HG03571 (cell line): Measurements from ENCODE around the gene MTSS2.

ENCODE experiments used
- ATAC-seq: cut with Tn5 transposase; IDR thresholded peaks from one replicate; pipeline ENCODE4 v1.9.1; 2021; ENCODE audit not compliant: unreplicated experiment

The MTSS2 gene

GRCh38 chr16:70715055-70715858 is 29.4 kb upstream of the MTSS2 start:
- ATAC-seq: no peak

- no peak for ATAC-seq
Measured at GRCh38 chr16:70714581-70715054, 28.8 kb upstream of the MTSS2 start.

- no peak for ATAC-seq
Measured at GRCh38 chr16:70713824-70714223, 28.0 kb upstream of the MTSS2 start.

- ATAC-seq: no peak
Measured at GRCh38 chr16:70713342-70713741, 27.5 kb upstream of the MTSS2 start.

- ATAC-seq: no peak
Measured at GRCh38 chr16:70712942-70713341, 27.1 kb upstream of the MTSS2 start.

- no peak for ATAC-seq
Measured at GRCh38 chr16:70712359-70712758, 26.5 kb upstream of the MTSS2 start.

GRCh38 chr16:70711211-70712031 is 25.6 kb upstream of the MTSS2 start:
- no peak for ATAC-seq

- ATAC-seq: no peak
Measured at GRCh38 chr16:70710422-70711210, 24.8 kb upstream of the MTSS2 start.

GRCh38 chr16:70709942-70710341 is 24.1 kb upstream of the MTSS2 start:
- ATAC-seq: no peak

GRCh38 chr16:70709457-70709856 is 23.6 kb upstream of the MTSS2 start:
- ATAC-seq: no peak

GRCh38 chr16:70708366-70709246 is 22.8 kb upstream of the MTSS2 start:
- ATAC-seq: no peak

- ATAC-seq: no peak
Measured at GRCh38 chr16:70706948-70707465, 21.2 kb upstream of the MTSS2 start.

GRCh38 chr16:70705056-70705455 is 19.2 kb upstream of the MTSS2 start:
- no peak for ATAC-seq

- no peak for ATAC-seq
Measured at GRCh38 chr16:70704586-70704985, 18.7 kb upstream of the MTSS2 start.

GRCh38 chr16:70703835-70704381 is 18.1 kb upstream of the MTSS2 start:
- no peak for ATAC-seq

GRCh38 chr16:70703041-70703834 is 17.4 kb upstream of the MTSS2 start:
- ATAC-seq: no peak

- no peak for ATAC-seq
Measured at GRCh38 chr16:70702624-70703023, 16.8 kb upstream of the MTSS2 start.

- ATAC-seq: no peak
Measured at GRCh38 chr16:70701998-70702397, 16.1 kb upstream of the MTSS2 start.

GRCh38 chr16:70701596-70701995 is 15.7 kb upstream of the MTSS2 start:
- ATAC-seq: no peak
